ENCODE data around the gene CCDC51.

Gene CCDC51

DNA sequence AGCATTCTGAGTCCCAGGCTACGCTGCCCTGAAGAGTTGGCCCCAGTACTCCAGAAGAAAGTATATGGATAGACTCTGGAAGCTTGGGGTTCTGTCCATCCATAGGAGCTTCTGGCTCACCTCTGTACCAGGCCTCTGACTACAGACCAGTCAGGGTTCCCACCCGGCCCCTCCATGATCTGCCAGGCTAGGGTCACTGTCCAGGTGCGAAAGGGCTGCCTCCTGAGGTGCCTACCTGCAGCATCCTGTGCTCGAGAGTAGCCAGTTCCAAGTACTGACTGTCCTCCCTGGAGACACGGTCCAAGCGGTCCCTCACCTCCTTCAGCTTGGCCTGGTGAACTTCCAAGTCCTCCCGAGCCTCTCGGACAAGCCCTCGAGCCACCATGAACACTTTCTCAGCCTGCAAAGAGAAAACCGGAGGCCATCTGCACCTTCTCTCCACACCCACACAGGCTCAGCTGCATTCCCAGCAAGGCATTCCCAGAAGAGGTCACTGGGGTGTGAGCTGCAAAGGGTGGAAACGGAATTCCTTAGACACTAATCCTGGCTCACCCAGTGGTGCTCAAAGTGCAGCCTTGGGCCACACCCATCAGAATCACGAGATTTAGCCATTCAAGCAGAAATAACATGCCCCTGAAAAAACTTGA lies 6.3 kb downstream of the CCDC51 start:
- DNase-seq (ENCODE audit: low read depth) = peak; percentile 33

GRCh38 chr3:48432411-48433371 lies 7.2 kb downstream of the CCDC51 start:
- no peak for DNase-seq (ENCODE audit: low read depth)

DNA sequence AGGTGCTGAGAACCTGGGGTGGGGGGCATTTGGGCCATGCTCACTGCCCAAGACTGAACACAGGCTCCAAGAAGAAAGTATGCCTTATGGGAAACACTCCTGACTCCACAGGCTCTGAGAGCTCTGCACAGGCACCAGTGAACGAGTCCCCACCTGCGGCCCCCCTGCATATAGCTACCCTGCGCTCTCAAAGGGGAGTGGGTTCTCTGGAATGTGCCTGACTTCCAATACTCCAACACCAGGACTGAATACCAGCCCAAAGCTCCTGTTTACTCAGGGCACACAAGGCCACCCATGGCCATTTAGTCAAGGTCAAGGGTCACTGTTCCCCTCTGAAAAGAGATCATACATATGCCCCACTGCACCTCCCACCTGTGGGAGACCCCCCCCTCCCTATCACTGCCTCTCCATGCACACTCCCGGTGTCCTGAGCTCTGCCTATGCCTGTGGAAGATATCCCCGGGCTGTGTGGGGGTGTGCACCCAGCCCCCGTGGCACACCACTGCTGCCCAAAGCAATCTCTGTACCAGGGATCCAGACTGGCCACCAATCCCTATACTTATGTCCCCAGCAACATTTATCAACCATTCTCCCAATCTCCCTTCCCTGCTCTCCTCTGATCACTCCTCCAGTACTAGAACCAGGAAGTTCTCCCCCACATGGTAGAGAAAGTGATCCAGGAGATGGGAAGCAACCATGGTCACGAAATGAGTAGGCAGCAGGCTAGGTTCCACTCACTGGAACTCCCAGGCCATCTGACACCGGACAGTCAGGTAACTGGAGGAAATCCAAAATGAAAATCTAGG lies 8.5 kb downstream of the CCDC51 start:
- DNase-seq (ENCODE audit: low read depth) = no peak

DNA sequence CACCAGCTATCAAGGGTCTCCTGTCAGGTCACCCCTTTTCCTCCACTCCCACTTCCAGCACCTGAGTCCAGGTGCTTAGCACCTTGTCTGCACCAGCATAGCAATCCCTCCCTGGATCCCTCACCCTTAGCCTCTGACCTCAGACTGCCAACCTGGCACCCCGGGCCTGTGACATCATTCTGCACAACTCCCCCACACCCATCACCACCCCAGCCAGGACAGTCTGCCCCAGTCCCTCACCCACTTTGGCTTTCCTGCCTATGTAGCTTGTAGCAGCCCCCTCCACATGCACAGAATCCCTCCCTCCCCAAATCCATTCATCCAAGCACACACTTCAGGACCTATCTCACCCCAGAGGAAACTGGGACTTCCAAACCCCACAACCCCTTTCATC lies 9.2 kb downstream of the CCDC51 start:
- DNase-seq (ENCODE audit: low read depth) = no peak

DNA sequence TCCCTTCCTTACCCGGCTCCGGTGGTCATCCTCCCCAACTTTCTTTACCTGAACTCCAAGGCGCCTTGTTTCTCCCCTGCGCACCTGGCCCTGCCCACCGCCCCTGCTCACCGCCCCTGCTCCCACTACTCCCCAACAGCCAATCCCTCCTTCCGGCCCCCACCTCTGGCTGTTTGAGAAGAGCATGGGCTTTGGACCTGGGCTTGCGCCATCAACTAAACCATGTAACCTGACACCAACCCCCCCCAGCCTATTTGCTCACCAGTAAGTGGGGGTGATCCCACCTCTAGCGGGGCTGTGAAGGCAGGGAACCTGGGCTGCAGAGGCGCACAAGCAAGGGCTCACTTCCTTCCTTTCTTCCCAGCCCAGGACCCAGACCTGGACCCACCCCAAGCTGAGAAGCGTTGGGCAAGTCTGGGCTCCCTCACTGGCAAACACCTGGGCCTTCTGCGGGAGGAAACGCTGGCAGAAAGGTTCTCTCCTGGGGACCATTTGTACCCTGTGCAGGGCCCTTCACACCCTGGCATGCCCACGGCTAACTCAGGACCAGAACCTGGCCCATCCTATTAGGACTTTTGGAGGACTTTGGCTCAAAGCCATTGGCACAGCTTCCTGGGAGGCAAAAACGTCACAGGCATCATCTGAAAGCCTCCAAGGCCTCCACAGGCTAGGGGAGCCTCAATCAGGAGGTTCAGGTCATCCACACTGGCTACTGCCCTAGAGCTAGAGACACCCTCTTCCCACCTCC lies 9.8 kb downstream of the CCDC51 start, which contains the start of gene PLXNB1:
Gene PLXNB1 (minus strand): TSS at position 127 of the 748 bp plus-strand sequence. CDS start 5,475 bp downstream, outside the sequence.
- no peak for DNase-seq (ENCODE audit: low read depth)

- DNase-seq (ENCODE audit: low read depth) = no peak
Observed at GRCh38 chr3:48429317-48429959, 10.5 kb downstream of the CCDC51 start.

GRCh38 chr3:48428572-48429316 lies 11.2 kb downstream of the CCDC51 start:
- no peak for DNase-seq (ENCODE audit: low read depth)

GRCh38 chr3:48428088-48428571 lies 11.8 kb downstream of the CCDC51 start:
- DNase-seq (ENCODE audit: low read depth) = no peak

- DNase-seq (ENCODE audit: low read depth) = no peak
Observed at GRCh38 chr3:48427630-48427962, 12.3 kb downstream of the CCDC51 start.

DNA sequence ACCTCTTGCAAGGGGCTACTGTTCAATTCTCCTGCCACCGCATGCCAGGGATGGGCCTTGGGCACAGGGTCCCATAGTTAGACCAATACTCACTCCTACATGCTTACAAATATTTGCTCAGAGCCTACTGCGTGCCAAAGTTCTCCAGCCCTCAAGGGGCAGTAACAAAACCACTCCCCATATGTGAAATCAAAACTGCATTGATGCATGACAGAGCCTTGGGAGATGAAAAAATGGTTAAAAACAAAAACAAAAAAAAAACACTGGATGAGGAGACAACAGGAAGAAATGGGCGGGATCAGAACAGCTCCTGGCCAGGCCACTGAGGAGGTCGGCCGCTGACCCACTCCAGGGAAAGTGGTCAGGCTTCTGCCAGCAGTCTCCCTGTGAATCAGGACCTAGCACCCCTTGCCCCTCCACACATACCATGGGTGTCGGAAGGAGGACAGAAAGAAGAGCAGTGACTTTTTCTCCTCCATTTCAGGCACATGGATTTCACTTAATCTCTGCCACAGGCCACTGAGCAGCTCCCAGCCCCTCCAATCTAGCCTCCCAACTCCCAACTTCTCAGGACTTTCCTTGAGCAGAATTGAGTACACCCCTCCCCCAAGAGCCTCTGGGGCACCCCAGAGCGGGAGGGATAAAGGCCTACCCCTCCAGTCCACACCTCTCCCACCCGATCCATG lies 12.8 kb downstream of the CCDC51 start:
- DNase-seq (ENCODE audit: low read depth) = no peak

DNA sequence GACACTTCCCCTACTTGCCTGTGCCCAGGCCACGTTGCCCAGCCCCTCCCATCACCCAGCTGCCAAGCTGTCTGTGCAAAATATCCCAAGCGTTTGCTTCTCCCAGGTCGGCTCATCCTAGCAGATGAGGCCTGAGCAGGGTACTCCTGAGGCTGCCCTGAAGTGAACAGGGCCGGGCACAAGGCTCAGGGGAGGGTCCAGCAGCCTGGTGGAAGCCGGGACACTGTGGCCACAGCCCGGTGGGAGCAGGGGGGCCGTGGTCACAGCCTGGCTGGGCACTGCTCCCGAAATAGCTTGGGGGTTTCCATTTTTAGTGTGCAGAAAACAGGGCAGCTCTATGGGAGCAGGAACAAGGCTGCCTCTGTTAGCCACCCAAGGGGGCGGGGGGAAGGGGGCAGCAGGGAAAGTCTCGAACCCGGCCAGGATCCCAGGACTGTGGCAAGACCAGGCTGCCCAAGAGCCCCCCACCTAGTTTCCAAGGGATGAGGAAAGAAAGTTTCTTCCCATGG lies 13.5 kb downstream of the CCDC51 start:
- DNase-seq (ENCODE audit: low read depth) = no peak

DNA sequence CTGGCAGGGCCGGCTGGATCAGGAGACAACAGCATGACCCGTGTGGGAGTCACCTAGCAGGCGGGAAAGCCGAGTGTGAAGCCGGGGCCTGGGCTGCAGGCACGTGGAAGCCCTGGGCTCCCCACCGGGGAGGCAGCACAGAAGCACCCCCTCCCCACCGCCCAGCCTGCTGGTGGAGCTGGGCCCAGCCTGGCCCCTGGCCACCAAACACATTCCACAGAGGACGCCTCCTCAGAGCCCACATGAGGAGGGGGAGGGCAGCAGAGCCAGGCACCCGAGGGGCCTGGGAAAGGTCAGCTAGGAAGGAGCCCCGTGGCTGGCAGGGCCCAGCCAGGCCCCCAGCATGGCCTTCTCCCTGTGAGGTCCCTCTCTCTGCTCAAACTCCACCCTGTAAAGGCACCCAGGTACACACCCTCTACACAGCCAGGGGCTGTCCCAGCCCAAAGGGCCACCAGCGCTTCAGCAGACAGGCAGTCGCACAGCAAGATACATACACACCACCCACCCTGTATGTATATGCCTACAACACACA lies 14.6 kb downstream of the CCDC51 start:
- DNase-seq (ENCODE audit: low read depth) = no peak

DNA sequence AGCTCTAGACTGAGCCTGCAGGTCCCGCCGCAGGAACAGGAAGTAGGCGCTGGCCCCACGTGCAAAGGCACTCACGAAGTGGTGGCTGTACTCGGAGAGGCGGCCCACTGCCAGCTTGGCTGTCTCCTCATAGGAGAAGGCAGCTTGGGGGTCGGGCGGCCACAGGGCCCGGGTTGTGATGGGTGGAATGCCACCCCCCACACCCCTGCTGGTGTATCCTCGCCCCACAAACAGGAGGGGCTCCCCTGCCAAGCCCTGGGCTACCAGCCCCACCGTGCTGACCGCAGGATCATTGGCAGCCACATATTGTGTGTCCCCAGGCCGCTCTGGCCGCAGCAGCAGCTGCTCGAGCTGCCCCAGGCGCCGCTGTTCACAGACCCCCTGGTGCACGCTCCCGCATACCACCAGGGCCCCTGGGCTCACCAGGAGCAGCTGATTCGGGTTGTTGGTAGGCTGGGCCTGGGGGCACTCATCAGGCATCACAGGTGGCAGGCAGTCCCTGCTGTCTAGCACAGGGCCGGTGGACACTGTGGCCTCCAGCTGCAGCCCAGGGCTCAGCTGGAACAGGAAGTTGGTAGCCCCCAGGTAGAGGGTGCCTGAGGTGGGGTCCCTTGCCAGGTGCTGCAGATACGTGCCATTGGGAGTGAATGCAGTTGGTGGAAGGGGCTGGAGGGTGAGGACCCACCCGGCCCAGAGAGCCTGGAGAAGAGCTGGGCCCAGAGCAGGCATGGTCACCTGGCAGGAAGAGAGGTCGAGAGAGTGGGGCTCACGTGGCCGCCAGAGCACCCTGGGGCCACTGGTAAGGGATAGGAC lies 15.8 kb downstream of the CCDC51 start:
- DNase-seq (ENCODE audit: low read depth) = no peak

DNA sequence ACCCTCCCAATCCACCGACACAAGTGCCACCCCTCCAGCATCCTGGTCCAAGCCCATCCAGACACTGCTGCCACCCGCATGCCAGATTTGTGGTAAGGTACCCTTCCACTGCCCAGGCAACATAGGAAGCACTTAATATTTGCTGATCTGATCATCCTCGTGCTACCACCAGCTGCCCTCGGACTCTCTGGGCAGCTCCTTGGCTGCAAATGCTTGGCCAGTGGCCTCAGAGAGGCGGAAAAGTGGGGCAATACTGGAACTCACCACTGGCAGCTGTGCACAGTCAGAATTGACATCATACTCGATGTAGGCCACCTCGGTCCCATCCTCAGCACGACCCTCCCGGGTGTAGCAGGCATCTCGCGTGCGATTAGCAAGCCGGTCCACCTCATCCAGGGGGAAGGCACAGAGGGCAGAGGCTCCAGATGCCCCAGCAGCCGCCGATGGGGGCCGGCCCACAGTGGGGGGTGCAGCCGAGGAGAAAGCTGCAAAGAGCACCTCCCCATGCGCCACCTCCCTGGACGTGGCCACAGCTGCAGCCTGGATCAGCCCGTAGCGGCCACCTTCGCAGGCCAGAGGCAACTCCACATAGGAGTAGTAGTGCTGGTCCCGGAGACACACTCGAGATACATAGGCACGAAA lies 16.6 kb downstream of the CCDC51 start:
- DNase-seq (ENCODE audit: low read depth) = no peak

DNA sequence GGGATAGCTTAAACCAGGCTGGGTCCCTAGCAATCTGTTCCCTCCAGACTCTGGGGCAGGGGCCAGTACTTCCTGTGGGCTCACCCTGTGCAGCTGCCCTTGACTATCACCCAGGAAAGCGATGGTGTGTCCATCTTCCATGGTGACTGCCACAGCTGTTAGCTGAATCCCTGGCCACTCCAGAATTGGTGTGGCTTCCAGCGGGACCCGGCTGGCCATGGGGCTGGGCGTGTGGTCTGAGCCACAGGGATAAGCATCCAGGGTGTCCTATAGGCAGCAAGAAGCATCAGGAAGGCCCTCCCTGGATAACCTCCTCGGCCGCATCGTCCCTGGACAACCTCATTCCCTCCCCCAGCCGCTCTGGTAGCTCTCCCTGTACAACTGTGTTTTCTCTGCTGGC lies 17.2 kb downstream of the CCDC51 start:
- no peak for DNase-seq (ENCODE audit: low read depth)

- no peak for DNase-seq (ENCODE audit: low read depth)
Observed at GRCh38 chr3:48422272-48422671, 17.6 kb downstream of the CCDC51 start.

DNA sequence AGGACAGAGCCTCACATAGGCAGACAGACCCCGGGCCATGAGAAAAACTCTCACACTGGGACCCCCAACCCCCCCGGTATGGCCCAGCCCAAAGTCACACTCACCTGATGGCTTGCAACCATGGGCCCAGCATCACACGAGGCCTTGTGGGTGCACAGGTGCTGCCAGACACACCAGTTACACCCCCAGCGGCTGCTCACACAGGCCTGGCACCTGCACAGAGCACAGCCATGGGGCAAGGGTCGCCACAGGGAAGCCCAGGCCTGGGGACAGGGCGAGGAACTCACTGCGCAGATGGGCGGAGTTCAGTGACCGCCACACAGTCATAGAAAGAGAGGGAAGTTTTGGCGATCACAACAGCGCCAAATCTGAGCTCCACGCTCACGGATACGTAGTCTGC lies 19.4 kb downstream of the CCDC51 start:
- DNase-seq (ENCODE audit: low read depth) = no peak

DNA sequence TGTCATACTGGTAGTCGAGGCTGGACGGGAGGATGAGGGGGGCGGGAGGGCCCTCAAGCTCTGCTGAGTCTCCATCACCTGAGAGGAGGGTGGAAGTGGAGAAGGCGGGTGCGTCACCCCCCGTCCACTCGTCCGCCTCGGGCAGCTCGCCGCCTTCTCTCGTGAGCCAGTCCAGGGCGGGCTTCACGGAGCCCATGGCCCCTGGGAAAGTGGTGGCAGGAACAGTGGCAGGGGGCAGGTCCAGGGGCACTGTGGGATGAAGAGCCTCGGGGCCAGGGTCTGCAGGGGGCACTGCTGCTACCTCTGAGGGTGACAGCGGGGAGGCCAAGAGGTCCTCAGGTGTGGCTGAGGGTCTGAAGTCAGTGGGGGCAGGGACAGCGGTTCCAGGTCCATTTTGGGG lies 20.3 kb downstream of the CCDC51 start:
- DNase-seq (ENCODE audit: low read depth) = no peak

Data from stromal cell of bone marrow (primary cell).